ENCODE data around the gene SMARCC1.

DNA sequence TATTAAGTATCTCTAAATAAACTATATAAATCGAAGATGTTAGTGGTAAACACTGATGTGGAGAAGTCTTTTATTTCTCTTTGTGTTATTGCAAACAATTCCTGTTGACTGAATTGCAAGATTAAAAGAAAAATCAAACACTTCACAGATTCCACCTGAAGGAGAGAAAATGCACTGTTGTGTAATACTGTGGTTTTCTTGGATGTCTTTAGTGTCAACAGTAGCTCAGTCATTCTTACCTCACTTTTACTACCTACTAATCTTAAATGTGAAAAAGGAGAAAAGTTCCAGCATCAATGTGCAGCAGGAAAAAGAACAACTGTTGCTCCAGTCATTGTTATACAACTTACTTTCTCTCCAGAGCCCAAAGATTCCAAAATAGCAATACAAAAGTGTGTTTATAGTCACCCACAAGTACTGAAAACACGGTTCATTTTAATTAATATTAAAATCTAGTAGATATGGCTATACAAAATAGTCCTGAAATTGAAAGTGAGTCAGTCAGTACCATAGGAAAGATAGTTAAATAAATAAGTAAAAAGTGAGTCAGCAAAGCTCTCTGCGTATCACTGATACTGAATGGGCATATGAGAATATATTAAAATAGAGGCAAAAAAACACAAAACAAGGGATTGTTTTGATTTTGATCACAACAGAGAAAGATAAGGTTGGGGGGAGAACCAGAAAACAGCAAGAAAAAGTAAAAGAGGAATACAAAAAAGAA is 112.5 kb downstream of the SMARCC1 start:
- TF ChIP-seq, protein P1, sequence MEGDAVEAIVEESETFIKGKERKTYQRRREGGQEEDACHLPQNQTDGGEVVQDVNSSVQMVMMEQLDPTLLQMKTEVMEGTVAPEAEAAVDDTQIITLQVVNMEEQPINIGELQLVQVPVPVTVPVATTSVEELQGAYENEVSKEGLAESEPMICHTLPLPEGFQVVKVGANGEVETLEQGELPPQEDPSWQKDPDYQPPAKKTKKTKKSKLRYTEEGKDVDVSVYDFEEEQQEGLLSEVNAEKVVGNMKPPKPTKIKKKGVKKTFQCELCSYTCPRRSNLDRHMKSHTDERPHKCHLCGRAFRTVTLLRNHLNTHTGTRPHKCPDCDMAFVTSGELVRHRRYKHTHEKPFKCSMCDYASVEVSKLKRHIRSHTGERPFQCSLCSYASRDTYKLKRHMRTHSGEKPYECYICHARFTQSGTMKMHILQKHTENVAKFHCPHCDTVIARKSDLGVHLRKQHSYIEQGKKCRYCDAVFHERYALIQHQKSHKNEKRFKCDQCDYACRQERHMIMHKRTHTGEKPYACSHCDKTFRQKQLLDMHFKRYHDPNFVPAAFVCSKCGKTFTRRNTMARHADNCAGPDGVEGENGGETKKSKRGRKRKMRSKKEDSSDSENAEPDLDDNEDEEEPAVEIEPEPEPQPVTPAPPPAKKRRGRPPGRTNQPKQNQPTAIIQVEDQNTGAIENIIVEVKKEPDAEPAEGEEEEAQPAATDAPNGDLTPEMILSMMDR (IDR thresholded peaks at IDR 0.05; ENCODE audit: poor library complexity), result no peak
- TF ChIP-seq EZH2 (IDR thresholded peaks at IDR 0.05; ENCODE audit: borderline replicate concordance) (no peak), EZH2phosphoT487 (IDR thresholded peaks at IDR 0.05; ENCODE audit: low read depth, severe bottlenecking, unreplicated experiment) (no peak)
